Measurements from ENCODE around the gene NSD2.

The NSD2 gene

DNA sequence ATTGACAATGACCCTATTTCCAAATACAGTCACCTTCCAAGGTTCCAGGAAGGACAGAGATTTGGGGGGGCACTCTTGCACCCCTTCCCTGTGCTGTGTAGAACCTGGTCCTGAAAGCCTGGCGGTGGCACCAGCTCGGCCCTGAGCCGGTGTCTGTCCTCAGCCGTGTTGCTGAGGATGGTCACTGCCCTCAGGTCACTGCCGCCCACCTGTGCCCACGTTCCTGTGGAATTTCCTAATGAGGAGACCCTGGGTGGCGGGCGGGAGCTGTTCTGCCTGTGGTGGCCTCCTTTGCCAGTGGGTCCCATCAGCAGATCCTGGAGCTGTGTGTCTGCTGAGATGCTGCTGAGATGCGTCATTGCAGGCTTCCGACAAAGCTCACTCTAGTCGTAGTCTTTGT is 104.7 kb downstream of the NSD2 start:
- no peak overlapping the region for H3K4me3 ChIP-seq (ENCODE audit: low read depth in 1 of 2, low read length in 2 of 2)
- H3K36me3 ChIP-seq (ENCODE audit: control insufficient read depth in 1 of 2, insufficient read depth in 2 of 2, low read length in 2 of 2): peaks cover 22 to 83% of the 10 kb centered on the region in 2 donors

GRCh38 chr4:1976416-1977352 is 105.5 kb downstream of the NSD2 start:
- Histone ChIP-seq H3K27ac (ENCODE audit: low read depth, low read length) (no peak overlapping the region), H3K4me3 (ENCODE audit: low read depth in 1 of 2, low read length in 2 of 2) (no peak overlapping the region), H3K36me3 (ENCODE audit: control insufficient read depth in 1 of 2, insufficient read depth in 2 of 2, low read length in 2 of 2) (peaks cover 22 to 87% of the 10 kb centered on the region in 2 donors)

More for the DNA sequence above, 104.7 kb downstream of the NSD2 start:
- H3K9me3 ChIP-seq (ENCODE audit: control insufficient read depth in 1 of 2, low read length in 2 of 2): no peaks in the 10 kb centered on the region
- no peaks in the 10 kb centered on the region for H3K4me1 ChIP-seq (ENCODE audit: control insufficient read depth in 1 of 2, insufficient read depth in 2 of 2, low read length in 2 of 2)
- no peak overlapping the region for H3K27ac ChIP-seq (ENCODE audit: low read depth, low read length)
- H3K27me3 ChIP-seq (ENCODE audit: control insufficient read depth in 1 of 2, insufficient read depth in 2 of 2, low read length in 2 of 2): no peaks in the 10 kb centered on the region
- no peak overlapping the region for H3K9ac ChIP-seq (ENCODE audit: low read depth in 1 of 2, low read length in 2 of 2)

GRCh38 chr4:1978226-1978625 is 107.0 kb downstream of the NSD2 start:
- Histone ChIP-seq H3K4me1 (ENCODE audit: control insufficient read depth in 1 of 2, insufficient read depth in 2 of 2, low read length in 2 of 2) (no peaks in the 10 kb centered on the region), H3K9me3 (ENCODE audit: control insufficient read depth in 1 of 2, low read length in 2 of 2) (no peaks in the 10 kb centered on the region), H3K36me3 (ENCODE audit: control insufficient read depth in 1 of 2, insufficient read depth in 2 of 2, low read length in 2 of 2) (peaks cover 23 to 93% of the 10 kb centered on the region in 2 donors), H3K27ac (ENCODE audit: low read depth, low read length) (no peak overlapping the region), H3K4me3 (ENCODE audit: low read depth in 1 of 2, low read length in 2 of 2) (no peak overlapping the region), H3K9ac (ENCODE audit: low read depth in 1 of 2, low read length in 2 of 2) (no peak overlapping the region), H3K27me3 (ENCODE audit: control insufficient read depth in 1 of 2, insufficient read depth in 2 of 2, low read length in 2 of 2) (no peaks in the 10 kb centered on the region)

More at GRCh38 chr4:1976416-1977352, 105.5 kb downstream of the NSD2 start:
- no peak overlapping the region for H3K9ac ChIP-seq (ENCODE audit: low read depth in 1 of 2, low read length in 2 of 2)
- no peaks in the 10 kb centered on the region for H3K9me3 ChIP-seq (ENCODE audit: control insufficient read depth in 1 of 2, low read length in 2 of 2)
- H3K27me3 ChIP-seq (ENCODE audit: control insufficient read depth in 1 of 2, insufficient read depth in 2 of 2, low read length in 2 of 2): no peaks in the 10 kb centered on the region
- no peaks in the 10 kb centered on the region for H3K4me1 ChIP-seq (ENCODE audit: control insufficient read depth in 1 of 2, insufficient read depth in 2 of 2, low read length in 2 of 2)

DNA sequence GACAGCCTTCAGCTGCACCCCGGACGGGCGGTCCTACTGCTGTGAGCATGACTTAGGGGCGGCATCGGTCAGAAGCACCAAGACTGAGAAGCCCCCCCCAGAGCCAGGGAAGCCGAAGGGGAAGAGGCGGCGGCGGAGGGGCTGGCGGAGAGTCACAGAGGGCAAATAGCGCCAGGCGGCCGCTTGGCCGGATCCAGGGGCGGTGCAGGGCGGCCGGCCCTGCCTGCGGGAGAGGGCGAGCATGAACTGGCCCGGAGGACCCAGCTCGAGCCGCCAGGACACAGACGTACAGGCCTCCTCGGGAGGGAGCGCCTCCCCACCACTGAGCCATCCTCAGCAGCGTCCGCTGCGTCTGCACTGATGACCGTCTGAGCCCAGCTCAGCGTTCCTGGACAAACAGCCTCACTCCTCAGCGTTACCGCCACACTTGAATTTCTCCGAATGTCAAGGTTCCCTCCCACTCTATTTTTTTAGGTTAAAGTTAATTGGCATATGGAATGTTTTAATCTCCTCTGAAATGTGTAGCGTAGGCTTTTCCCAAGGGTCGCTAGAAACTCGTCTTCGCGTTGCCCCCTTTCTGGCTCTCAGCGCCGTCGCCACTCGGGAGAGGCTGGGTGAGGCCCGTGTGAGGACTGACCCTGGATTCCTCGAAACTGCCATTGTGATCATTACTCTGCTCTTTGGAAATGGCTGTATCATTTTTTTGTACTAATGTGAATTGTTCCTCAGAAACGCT is 107.7 kb downstream of the NSD2 start:
- H3K27ac ChIP-seq (ENCODE audit: low read depth, low read length): no peak overlapping the region
- H3K4me3 ChIP-seq (ENCODE audit: low read depth in 1 of 2, low read length in 2 of 2): no peak overlapping the region
- no peaks in the 10 kb centered on the region for H3K9me3 ChIP-seq (ENCODE audit: control insufficient read depth in 1 of 2, low read length in 2 of 2)
- H3K9ac ChIP-seq (ENCODE audit: low read depth in 1 of 2, low read length in 2 of 2): no peak overlapping the region
- no peaks in the 10 kb centered on the region for H3K27me3 ChIP-seq (ENCODE audit: control insufficient read depth in 1 of 2, insufficient read depth in 2 of 2, low read length in 2 of 2)
- peaks cover 28 to 93% of the 10 kb centered on the region in 2 donors for H3K36me3 ChIP-seq (ENCODE audit: control insufficient read depth in 1 of 2, insufficient read depth in 2 of 2, low read length in 2 of 2)
- no peaks in the 10 kb centered on the region for H3K4me1 ChIP-seq (ENCODE audit: control insufficient read depth in 1 of 2, insufficient read depth in 2 of 2, low read length in 2 of 2)

- Histone ChIP-seq H3K27ac (ENCODE audit: low read depth, low read length) (no peak overlapping the region), H3K9me3 (ENCODE audit: control insufficient read depth in 1 of 2, low read length in 2 of 2) (no peaks in the 10 kb centered on the region), H3K9ac (ENCODE audit: low read depth in 1 of 2, low read length in 2 of 2) (no peak overlapping the region), H3K27me3 (ENCODE audit: control insufficient read depth in 1 of 2, insufficient read depth in 2 of 2, low read length in 2 of 2) (no peaks in the 10 kb centered on the region), H3K4me3 (ENCODE audit: low read depth in 1 of 2, low read length in 2 of 2) (no peak overlapping the region), H3K36me3 (ENCODE audit: control insufficient read depth in 1 of 2, insufficient read depth in 2 of 2, low read length in 2 of 2) (peaks cover 30 to 94% of the 10 kb centered on the region in 2 donors), H3K4me1 (ENCODE audit: control insufficient read depth in 1 of 2, insufficient read depth in 2 of 2, low read length in 2 of 2) (no peaks in the 10 kb centered on the region)
These were observed 108.4 kb downstream of the NSD2 start for GRCh38 chr4:1979477-1980196.

- no peak overlapping the region for H3K4me3 ChIP-seq (ENCODE audit: low read depth in 1 of 2, low read length in 2 of 2)
- H3K4me1 ChIP-seq (ENCODE audit: control insufficient read depth in 1 of 2, insufficient read depth in 2 of 2, low read length in 2 of 2): no peaks in the 10 kb centered on the region
- peaks cover 22 to 94% of the 10 kb centered on the region in 2 donors for H3K36me3 ChIP-seq (ENCODE audit: control insufficient read depth in 1 of 2, insufficient read depth in 2 of 2, low read length in 2 of 2)
- no peak overlapping the region for H3K27ac ChIP-seq (ENCODE audit: low read depth, low read length)
- no peaks in the 10 kb centered on the region for H3K27me3 ChIP-seq (ENCODE audit: control insufficient read depth in 1 of 2, insufficient read depth in 2 of 2, low read length in 2 of 2)
- H3K9ac ChIP-seq (ENCODE audit: low read depth in 1 of 2, low read length in 2 of 2): no peak overlapping the region
- H3K9me3 ChIP-seq (ENCODE audit: control insufficient read depth in 1 of 2, low read length in 2 of 2): no peaks in the 10 kb centered on the region
These were observed 109.4 kb downstream of the NSD2 start for GRCh38 chr4:1980561-1981041.

DNA sequence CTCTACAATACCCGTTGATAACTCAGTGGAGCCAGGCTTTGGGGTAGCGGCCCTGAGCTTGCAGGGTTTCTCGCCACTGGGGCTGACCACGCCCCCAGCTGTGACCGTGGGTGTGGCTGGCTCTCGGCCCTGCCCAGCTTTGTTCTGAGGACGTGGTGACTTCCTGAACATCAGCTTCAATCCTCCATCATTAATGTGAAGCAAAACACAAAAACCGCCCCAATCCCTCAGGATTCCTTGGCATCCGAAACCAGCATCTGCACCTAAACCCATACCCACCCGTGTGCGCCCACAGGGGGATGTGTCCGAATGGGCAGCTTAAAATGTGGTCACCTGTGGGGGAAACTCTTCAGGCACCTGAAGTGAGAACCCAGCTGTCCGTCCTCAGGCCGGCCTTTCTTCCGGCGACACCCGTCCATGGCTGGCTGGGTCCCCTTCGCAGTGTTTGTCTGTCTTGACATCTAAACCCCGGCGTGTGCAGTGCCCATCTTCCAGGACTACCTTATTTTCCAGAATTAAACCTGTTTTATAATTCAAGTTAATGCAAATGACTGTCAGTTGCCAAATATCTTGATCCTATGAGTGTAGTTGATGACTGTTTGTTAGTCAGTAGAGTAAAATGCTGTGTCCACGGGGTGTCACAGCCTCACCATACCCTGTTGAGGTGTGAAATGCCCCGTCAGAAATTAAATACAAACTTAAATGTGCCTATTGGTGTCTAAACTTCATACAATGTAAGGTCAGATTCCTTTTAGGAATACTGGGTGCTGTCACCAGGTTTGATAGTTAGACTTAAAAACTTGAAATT is 110.3 kb downstream of the NSD2 start:
- no peaks in the 10 kb centered on the region for H3K9me3 ChIP-seq (ENCODE audit: control insufficient read depth in 1 of 2, low read length in 2 of 2)
- H3K9ac ChIP-seq (ENCODE audit: low read depth in 1 of 2, low read length in 2 of 2): no peak overlapping the region
- no peak overlapping the region for H3K27ac ChIP-seq (ENCODE audit: low read depth, low read length)
- H3K4me3 ChIP-seq (ENCODE audit: low read depth in 1 of 2, low read length in 2 of 2): no peak overlapping the region
- H3K27me3 ChIP-seq (ENCODE audit: control insufficient read depth in 1 of 2, insufficient read depth in 2 of 2, low read length in 2 of 2): no peaks in the 10 kb centered on the region
- no peaks in the 10 kb centered on the region for H3K4me1 ChIP-seq (ENCODE audit: control insufficient read depth in 1 of 2, insufficient read depth in 2 of 2, low read length in 2 of 2)
- peaks cover 22 to 94% of the 10 kb centered on the region in 2 donors for H3K36me3 ChIP-seq (ENCODE audit: control insufficient read depth in 1 of 2, insufficient read depth in 2 of 2, low read length in 2 of 2)

DNA sequence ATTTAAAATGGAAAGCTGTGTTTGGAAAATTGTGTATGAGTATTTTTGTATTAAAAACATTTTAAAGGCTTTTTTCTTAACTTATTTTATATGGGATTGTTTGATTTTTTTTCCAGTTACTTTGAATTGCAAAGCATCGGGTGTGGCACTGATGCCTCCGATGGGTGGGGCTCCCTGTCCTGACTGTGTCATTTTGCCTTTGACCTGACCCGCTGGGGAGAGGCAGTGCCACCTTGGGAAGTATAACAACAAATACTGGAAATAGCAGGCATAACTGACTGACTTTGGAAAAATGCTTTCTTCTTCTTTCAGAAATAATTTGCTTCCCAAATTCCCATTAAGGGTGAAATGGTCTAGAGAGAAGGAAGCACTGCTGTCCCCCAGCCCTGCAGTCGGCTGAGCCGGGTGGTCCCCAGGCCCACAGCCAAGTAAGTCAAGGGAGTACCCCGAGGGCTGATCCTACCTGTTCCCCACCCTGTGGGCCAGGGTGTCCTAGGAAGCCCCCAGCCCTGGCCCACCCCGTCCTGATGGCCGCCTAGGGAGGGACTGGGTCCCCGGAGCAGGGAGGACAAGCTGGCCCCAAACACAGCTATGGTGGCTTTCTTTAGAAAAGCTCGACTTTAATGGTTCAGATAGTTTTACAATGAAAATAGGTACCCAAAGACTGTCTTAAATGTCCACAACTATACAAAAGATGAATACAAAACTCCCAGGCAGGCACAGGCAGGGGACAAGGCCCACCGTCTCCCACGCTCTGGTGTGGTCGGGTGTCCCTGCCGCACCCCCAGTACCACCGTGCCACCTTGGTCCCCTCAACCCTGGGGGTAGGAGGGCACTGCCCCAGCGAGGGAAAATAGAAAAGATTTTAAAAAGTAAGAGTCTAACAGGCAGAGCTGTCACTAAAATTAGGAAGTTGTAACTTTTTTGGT is 111.2 kb downstream of the NSD2 start:
- peaks cover 28 to 94% of the 10 kb centered on the region in 2 donors for H3K36me3 ChIP-seq (ENCODE audit: control insufficient read depth in 1 of 2, insufficient read depth in 2 of 2, low read length in 2 of 2)
- H3K27ac ChIP-seq (ENCODE audit: low read depth, low read length): no peak overlapping the region
- H3K27me3 ChIP-seq (ENCODE audit: control insufficient read depth in 1 of 2, insufficient read depth in 2 of 2, low read length in 2 of 2): no peaks in the 10 kb centered on the region
- H3K4me1 ChIP-seq (ENCODE audit: control insufficient read depth in 1 of 2, insufficient read depth in 2 of 2, low read length in 2 of 2): no peaks in the 10 kb centered on the region
- H3K4me3 ChIP-seq (ENCODE audit: low read depth in 1 of 2, low read length in 2 of 2): no peak overlapping the region
- no peak overlapping the region for H3K9ac ChIP-seq (ENCODE audit: low read depth in 1 of 2, low read length in 2 of 2)
- H3K9me3 ChIP-seq (ENCODE audit: control insufficient read depth in 1 of 2, low read length in 2 of 2): no peaks in the 10 kb centered on the region

Data from duodenal mucosa (tissue), 2 donors.